ENCODE results near the gene TMEM45A. TPM values are rescaled to one million over a fixed set of nuclear protein-coding genes. Genes with fewer than 3 reads are reported as not detected.

TMEM45A gene
- total RNA-seq, 2 experiments from 2014 or later, result 0.10 TPM; not detected in 1

DNA sequence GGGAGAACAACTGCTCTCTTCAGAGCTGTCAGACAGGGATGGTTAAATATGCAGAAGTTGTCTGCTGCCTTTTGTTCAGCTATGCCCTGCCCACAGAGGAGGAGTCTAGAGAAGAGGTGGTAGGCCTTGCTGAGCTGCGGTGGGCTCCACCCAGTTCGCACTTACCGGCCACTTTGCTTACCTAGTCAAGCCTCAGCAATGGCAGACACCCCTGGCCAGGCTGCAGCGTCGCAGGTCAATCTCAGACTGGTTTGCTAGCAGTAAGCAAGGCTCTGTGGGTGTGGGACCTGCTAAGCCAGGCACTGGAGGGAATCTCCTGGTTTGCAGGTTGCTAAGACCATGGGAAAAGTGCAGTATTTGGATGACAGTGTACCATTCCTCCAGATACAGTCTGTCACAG lies 12.3 kb upstream of the TMEM45A start:
- ChIA-PET POLR2A (interaction anchor here (0.7 kb wide), 1 partner anchor 12 kb away, joined by 3 read pairs; no protein-coding TSS in a partner anchor), CTCF (ENCODE audit: unreplicated experiment) (no interaction called here)
- Histone ChIP-seq H3K36me3 (ENCODE audit: insufficient read depth, low read length) (no peaks in the 10 kb centered on the region), H2AFZ (ENCODE audit: low read length) (no peak overlapping the region), H4K20me1 (ENCODE audit: insufficient read depth, low read length) (no peaks in the 10 kb centered on the region), H3K27ac (ENCODE audit: low read depth, low read length, poor library complexity, severe bottlenecking) (no peak overlapping the region), H3K9me2 (ENCODE audit: insufficient read depth, low read length) (no peaks in the 10 kb centered on the region), H3K4me3 (ENCODE audit: low read depth, low read length, poor library complexity, severe bottlenecking) (no peak overlapping the region), H3K4me2 (ENCODE audit: low read length) (no peak overlapping the region), H3K79me2 (ENCODE audit: insufficient read depth, low read depth, low read length) (no peaks in the 10 kb centered on the region), H3K4me1 (ENCODE audit: insufficient read depth, low read length, poor library complexity, severe bottlenecking) (no peaks in the 10 kb centered on the region), H3K9me3 (ENCODE audit: low read length) (no peaks in the 10 kb centered on the region)
- TF ChIP-seq, protein P1, sequence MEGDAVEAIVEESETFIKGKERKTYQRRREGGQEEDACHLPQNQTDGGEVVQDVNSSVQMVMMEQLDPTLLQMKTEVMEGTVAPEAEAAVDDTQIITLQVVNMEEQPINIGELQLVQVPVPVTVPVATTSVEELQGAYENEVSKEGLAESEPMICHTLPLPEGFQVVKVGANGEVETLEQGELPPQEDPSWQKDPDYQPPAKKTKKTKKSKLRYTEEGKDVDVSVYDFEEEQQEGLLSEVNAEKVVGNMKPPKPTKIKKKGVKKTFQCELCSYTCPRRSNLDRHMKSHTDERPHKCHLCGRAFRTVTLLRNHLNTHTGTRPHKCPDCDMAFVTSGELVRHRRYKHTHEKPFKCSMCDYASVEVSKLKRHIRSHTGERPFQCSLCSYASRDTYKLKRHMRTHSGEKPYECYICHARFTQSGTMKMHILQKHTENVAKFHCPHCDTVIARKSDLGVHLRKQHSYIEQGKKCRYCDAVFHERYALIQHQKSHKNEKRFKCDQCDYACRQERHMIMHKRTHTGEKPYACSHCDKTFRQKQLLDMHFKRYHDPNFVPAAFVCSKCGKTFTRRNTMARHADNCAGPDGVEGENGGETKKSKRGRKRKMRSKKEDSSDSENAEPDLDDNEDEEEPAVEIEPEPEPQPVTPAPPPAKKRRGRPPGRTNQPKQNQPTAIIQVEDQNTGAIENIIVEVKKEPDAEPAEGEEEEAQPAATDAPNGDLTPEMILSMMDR (conservative IDR thresholded peaks at IDR 0.05; ENCODE audit: low read length), result no peak
- no peak for TF ChIP-seq EZH2phosphoT487 (IDR thresholded peaks at IDR 0.05; ENCODE audit: borderline replicate concordance, low read depth, low read length)
- DNase-seq (ENCODE audit: low spot score), result no peak
- intact Hi-C loops (cut with micrococcal nuclease; ENCODE audit: unreplicated experiment), result no loop called here
- no TSS peak for BruUV-seq (replicated peaks)

DNA sequence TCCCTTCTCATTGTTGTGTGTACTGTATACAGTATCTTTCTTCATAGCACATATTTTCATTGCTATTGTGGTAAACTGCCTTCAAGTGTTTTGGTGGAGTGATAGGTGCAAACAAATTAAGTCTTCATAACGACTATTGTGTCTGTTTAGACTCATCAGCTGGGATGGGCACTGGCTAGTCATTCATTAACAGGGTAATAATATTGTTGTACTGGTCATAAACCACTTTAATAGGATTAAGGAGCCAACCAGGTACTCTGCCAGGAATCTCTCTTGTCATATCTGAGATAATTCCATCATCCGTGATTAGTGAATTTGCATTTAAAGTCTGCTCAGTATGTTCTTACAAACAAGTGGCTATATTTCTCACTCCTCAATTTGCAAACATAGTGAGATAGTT lies 10.2 kb upstream of the TMEM45A start:
- no peaks in the 10 kb centered on the region for H3K9me3 ChIP-seq (ENCODE audit: low read length)
- no peaks in the 10 kb centered on the region for H3K9me2 ChIP-seq (ENCODE audit: insufficient read depth, low read length)
- ChIA-PET POLR2A (interaction anchor here (1.3 kb wide), 1 partner anchor 78 kb away, joined by 4 read pairs; no protein-coding TSS in a partner anchor), CTCF (ENCODE audit: unreplicated experiment) (no interaction called here)
- intact Hi-C loops (cut with micrococcal nuclease; ENCODE audit: unreplicated experiment), result no loop called here
- no peak overlapping the region for H2AFZ ChIP-seq (ENCODE audit: low read length)
- BruUV-seq (replicated peaks), result no TSS peak
- TF ChIP-seq EZH2phosphoT487 (IDR thresholded peaks at IDR 0.05; ENCODE audit: borderline replicate concordance, low read depth, low read length), result no peak
- TF ChIP-seq, protein P1 (conservative IDR thresholded peaks at IDR 0.05; ENCODE audit: low read length), result no peak
- H3K36me3 ChIP-seq (ENCODE audit: insufficient read depth, low read length), result no peaks in the 10 kb centered on the region
- no peaks in the 10 kb centered on the region for H4K20me1 ChIP-seq (ENCODE audit: insufficient read depth, low read length)
- H3K27ac ChIP-seq (ENCODE audit: low read depth, low read length, poor library complexity, severe bottlenecking), result no peak overlapping the region
- H3K79me2 ChIP-seq (ENCODE audit: insufficient read depth, low read depth, low read length), result no peaks in the 10 kb centered on the region
- H3K4me3 ChIP-seq (ENCODE audit: low read depth, low read length, poor library complexity, severe bottlenecking), result no peak overlapping the region
- DNase-seq (ENCODE audit: low spot score), result no peak
- no peaks in the 10 kb centered on the region for H3K4me1 ChIP-seq (ENCODE audit: insufficient read depth, low read length, poor library complexity, severe bottlenecking)
- no peak overlapping the region for H3K4me2 ChIP-seq (ENCODE audit: low read length)

DNA sequence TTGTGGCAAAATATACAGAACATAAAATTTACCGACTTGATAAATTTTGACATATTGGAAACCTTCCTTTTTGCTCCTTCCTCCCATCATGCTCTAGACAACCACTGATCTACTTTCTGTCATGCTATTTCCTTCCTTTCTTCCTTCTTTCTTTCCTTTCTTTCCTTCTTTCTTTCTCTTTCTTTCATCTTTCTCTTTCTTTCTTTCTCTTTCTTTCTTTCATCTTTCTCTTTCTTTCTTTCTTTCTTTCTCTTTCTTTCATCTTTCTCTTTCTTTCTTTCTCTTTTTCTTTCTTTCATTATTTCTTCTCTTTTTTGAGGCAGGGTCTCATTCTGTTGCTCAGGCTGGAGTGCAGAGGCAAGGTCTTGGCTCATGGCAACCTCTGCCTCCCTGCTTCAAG lies 8.9 kb upstream of the TMEM45A start:
- Histone ChIP-seq H3K4me1 (ENCODE audit: insufficient read depth, low read length, poor library complexity, severe bottlenecking) (no peaks in the 10 kb centered on the region), H2AFZ (ENCODE audit: low read length) (no peak overlapping the region), H3K79me2 (ENCODE audit: insufficient read depth, low read depth, low read length) (no peaks in the 10 kb centered on the region), H4K20me1 (ENCODE audit: insufficient read depth, low read length) (no peaks in the 10 kb centered on the region), H3K27ac (ENCODE audit: low read depth, low read length, poor library complexity, severe bottlenecking) (no peak overlapping the region), H3K4me2 (ENCODE audit: low read length) (no peak overlapping the region), H3K36me3 (ENCODE audit: insufficient read depth, low read length) (no peaks in the 10 kb centered on the region), H3K9me2 (ENCODE audit: insufficient read depth, low read length) (no peaks in the 10 kb centered on the region), H3K9me3 (ENCODE audit: low read length) (no peaks in the 10 kb centered on the region), H3K4me3 (ENCODE audit: low read depth, low read length, poor library complexity, severe bottlenecking) (no peak overlapping the region)
- no TSS peak for BruUV-seq (replicated peaks)
- ChIA-PET POLR2A (no interaction called here), CTCF (ENCODE audit: unreplicated experiment) (no interaction called here)
- intact Hi-C loops (cut with micrococcal nuclease; ENCODE audit: unreplicated experiment), result no loop called here
- no peak for DNase-seq (ENCODE audit: low spot score)
- TF ChIP-seq, protein P1 (conservative IDR thresholded peaks at IDR 0.05; ENCODE audit: low read length), result no peak
- no peak for TF ChIP-seq EZH2phosphoT487 (IDR thresholded peaks at IDR 0.05; ENCODE audit: borderline replicate concordance, low read depth, low read length)

All from OCI-LY7 (cell line).